Measurements from ENCODE around the gene BCAR3.

The BCAR3 gene

GRCh38 chr1:93549131-93549530 lies 132.5 kb downstream of the BCAR3 start:
- no peak for DNase-seq (ENCODE audit: low read depth)

GRCh38 chr1:93546162-93546863 lies 135.3 kb downstream of the BCAR3 start:
- DNase-seq (ENCODE audit: low read depth) = no peak

GRCh38 chr1:93542398-93542797 lies 139.2 kb downstream of the BCAR3 start:
- DNase-seq (ENCODE audit: low read depth) = no peak

- DNase-seq (ENCODE audit: low read depth) = no peak
Measured at GRCh38 chr1:93541045-93541444, 140.6 kb downstream of the BCAR3 start.

- no peak for DNase-seq (ENCODE audit: low read depth)
Measured at GRCh38 chr1:93537924-93538323, 143.7 kb downstream of the BCAR3 start.

- no peak for DNase-seq (ENCODE audit: low read depth)
Measured at GRCh38 chr1:93537396-93537795, 144.2 kb downstream of the BCAR3 start.

GRCh38 chr1:93533677-93534076 lies 148.0 kb downstream of the BCAR3 start:
- no peak for DNase-seq (ENCODE audit: low read depth)

- DNase-seq (ENCODE audit: low read depth) = no peak
Measured at GRCh38 chr1:93532780-93533378, 148.8 kb downstream of the BCAR3 start.

GRCh38 chr1:93531193-93531592 lies 150.4 kb downstream of the BCAR3 start:
- DNase-seq (ENCODE audit: low read depth) = no peak

GRCh38 chr1:93528412-93528811 lies 153.2 kb downstream of the BCAR3 start:
- no peak for DNase-seq (ENCODE audit: low read depth)

- no peak for DNase-seq (ENCODE audit: low read depth)
Measured at GRCh38 chr1:93526431-93526830, 155.2 kb downstream of the BCAR3 start.

GRCh38 chr1:93525431-93525830 lies 156.2 kb downstream of the BCAR3 start:
- DNase-seq (ENCODE audit: low read depth) = no peak

GRCh38 chr1:93522721-93523120 lies 158.9 kb downstream of the BCAR3 start:
- no peak for DNase-seq (ENCODE audit: low read depth)

- no peak for DNase-seq (ENCODE audit: low read depth)
Measured at GRCh38 chr1:93521618-93522017, 160.0 kb downstream of the BCAR3 start.

- no peak for DNase-seq (ENCODE audit: low read depth)
Measured at GRCh38 chr1:93519199-93519829, 162.3 kb downstream of the BCAR3 start.

- DNase-seq (ENCODE audit: low read depth) = no peak
Measured at GRCh38 chr1:93518516-93518915, 163.1 kb downstream of the BCAR3 start.

GRCh38 chr1:93516164-93516563 lies 165.5 kb downstream of the BCAR3 start:
- no peak for DNase-seq (ENCODE audit: low read depth)
